Measurements from ENCODE around the gene RBM19. TPM values are rescaled to one million over a fixed set of nuclear protein-coding genes. Genes with fewer than 3 reads are reported as not detected.

RBM19 gene
- total RNA-seq, 1 experiment from 2014 or later: 35.7 TPM

DNA sequence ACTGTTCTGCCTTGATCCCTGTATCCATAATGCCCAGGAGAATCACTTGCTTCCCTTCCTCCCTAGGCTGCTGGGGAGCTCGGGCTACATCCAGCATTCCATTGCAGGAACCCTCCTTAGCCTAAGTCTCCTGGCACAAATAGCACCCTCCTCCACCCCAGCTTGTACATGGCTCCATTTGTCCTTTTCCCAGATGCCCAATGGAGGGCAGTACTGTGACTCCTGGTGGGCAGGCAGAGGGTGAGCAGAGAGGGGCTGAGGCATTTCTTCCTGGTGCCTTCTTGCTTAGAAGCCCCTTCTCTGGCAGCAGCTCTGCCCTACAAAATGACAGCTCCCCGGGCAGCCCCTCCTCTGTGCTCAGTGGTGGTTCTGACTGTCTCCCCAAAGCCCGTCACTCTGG, 86.5 kb downstream of the RBM19 start:
- Histone ChIP-seq H3K36me3 (ENCODE audit: control insufficient read depth, insufficient read depth, low read length) (no peaks in the 10 kb centered on the region), H3K4me3 (ENCODE audit: low read depth, low read length) (no peak overlapping the region), H3K4me1 (no peaks in the 10 kb centered on the region), H3K27me3 (replicated peaks; ENCODE audit: control insufficient read depth, insufficient read depth, low read length) (no peaks in the 10 kb centered on the region), H3K9me3 (no peaks in the 10 kb centered on the region)
- Mint-ChIP-seq H3K4me3 (ENCODE audit: unreplicated experiment) (no peak overlapping the region), H3K27me3 (ENCODE audit: insufficient read depth, unreplicated experiment) (no peaks in the 10 kb centered on the region), H3K36me3 (ENCODE audit: insufficient read depth, unreplicated experiment) (peaks cover 11% of the 10 kb centered on the region), H3K9me3 (ENCODE audit: unreplicated experiment) (no peaks in the 10 kb centered on the region), H3K27ac (ENCODE audit: unreplicated experiment) (no peak overlapping the region), H3K4me1 (ENCODE audit: low read depth, unreplicated experiment) (no peaks in the 10 kb centered on the region)
- intact Hi-C loops (cut with micrococcal nuclease; ENCODE audit: unreplicated experiment): no loop called here
- no TSS peak for BruUV-seq (replicated peaks)
- TF ChIP-seq, protein P1, sequence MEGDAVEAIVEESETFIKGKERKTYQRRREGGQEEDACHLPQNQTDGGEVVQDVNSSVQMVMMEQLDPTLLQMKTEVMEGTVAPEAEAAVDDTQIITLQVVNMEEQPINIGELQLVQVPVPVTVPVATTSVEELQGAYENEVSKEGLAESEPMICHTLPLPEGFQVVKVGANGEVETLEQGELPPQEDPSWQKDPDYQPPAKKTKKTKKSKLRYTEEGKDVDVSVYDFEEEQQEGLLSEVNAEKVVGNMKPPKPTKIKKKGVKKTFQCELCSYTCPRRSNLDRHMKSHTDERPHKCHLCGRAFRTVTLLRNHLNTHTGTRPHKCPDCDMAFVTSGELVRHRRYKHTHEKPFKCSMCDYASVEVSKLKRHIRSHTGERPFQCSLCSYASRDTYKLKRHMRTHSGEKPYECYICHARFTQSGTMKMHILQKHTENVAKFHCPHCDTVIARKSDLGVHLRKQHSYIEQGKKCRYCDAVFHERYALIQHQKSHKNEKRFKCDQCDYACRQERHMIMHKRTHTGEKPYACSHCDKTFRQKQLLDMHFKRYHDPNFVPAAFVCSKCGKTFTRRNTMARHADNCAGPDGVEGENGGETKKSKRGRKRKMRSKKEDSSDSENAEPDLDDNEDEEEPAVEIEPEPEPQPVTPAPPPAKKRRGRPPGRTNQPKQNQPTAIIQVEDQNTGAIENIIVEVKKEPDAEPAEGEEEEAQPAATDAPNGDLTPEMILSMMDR (IDR thresholded peaks at IDR 0.05; ENCODE audit: insufficient read depth in 1 of 2, low read depth in 1 of 2, low read length in 1 of 2, severe bottlenecking in 1 of 2, unreplicated experiment in 1 of 2): no peak
- CTCF ChIA-PET: no interaction called here
- POLR2A ChIA-PET: no interaction called here
- no peak for DNase-seq

DNA sequence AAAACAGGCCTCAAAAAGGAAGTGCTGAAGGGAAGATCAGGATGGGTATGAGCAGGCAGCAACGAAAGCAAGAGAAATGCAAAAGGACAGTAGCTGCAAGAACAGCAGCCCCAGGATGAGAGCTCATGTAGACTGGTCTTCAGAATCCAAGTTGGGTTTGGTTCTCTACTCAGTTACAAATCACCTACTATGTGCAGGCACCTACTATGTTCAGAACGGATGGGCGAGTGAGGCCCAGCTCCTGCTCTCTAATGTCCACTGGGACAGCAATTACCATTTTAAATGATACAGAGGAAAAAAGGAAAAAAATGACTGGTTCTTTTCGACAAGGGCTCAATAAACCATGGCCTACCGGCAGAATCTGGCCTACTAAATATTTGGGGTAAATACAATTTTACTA, 88.5 kb downstream of the RBM19 start:
- POLR2A ChIA-PET: no interaction called here
- TF ChIP-seq, protein P1 (IDR thresholded peaks at IDR 0.05; ENCODE audit: insufficient read depth in 1 of 2, low read depth in 1 of 2, low read length in 1 of 2, severe bottlenecking in 1 of 2, unreplicated experiment in 1 of 2): no peak

DNA sequence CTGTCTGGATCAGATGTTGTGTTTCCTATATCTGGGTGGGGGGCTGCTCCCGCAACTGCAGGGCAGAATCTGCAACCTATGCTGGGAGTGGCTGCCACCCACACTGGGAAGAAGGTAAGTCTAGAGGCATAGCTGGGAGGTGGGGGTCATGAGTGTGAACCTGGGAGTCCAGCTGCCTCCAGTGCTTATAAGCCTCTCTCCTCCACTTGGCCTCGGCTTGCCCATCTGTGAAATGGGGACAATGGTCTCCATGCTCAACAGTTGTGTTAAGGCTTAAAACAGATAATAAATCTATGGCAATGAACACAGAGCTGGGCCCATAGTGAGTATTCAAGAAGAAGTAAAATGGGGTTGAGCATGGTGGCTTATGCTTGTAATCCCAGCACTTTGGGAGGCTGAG, 90.0 kb downstream of the RBM19 start:
- Mint-ChIP-seq H3K4me3 (ENCODE audit: unreplicated experiment) (no peak overlapping the region), H3K9me3 (ENCODE audit: unreplicated experiment) (no peaks in the 10 kb centered on the region), H3K27me3 (ENCODE audit: insufficient read depth, unreplicated experiment) (no peaks in the 10 kb centered on the region), H3K27ac (ENCODE audit: unreplicated experiment) (no peak overlapping the region), H3K4me1 (ENCODE audit: low read depth, unreplicated experiment) (no peaks in the 10 kb centered on the region), H3K36me3 (ENCODE audit: insufficient read depth, unreplicated experiment) (peaks cover 17% of the 10 kb centered on the region)
- H3K9me3 ChIP-seq: no peaks in the 10 kb centered on the region
- H3K4me3 ChIP-seq (ENCODE audit: low read depth, low read length): no peak overlapping the region
- H3K36me3 ChIP-seq (ENCODE audit: control insufficient read depth, insufficient read depth, low read length): peaks cover 1% of the 10 kb centered on the region; the same call in 1 of the 2 replicates
- no peak for DNase-seq
- BruUV-seq (replicated peaks): no TSS peak
- TF ChIP-seq, protein P1 (IDR thresholded peaks at IDR 0.05; ENCODE audit: insufficient read depth in 1 of 2, low read depth in 1 of 2, low read length in 1 of 2, severe bottlenecking in 1 of 2, unreplicated experiment in 1 of 2): no peak
- ChIA-PET CTCF (no interaction called here), POLR2A (no interaction called here)
- no peaks in the 10 kb centered on the region for H3K4me1 ChIP-seq
- H3K27me3 ChIP-seq (replicated peaks; ENCODE audit: control insufficient read depth, insufficient read depth, low read length): no peaks in the 10 kb centered on the region
- intact Hi-C loops (cut with micrococcal nuclease; ENCODE audit: unreplicated experiment): no loop called here

More for the DNA sequence above, 88.5 kb downstream of the RBM19 start:
- DNase-seq: no peak
- Mint-ChIP-seq H3K27me3 (ENCODE audit: insufficient read depth, unreplicated experiment) (no peaks in the 10 kb centered on the region), H3K4me1 (ENCODE audit: low read depth, unreplicated experiment) (no peaks in the 10 kb centered on the region), H3K4me3 (ENCODE audit: unreplicated experiment) (no peak overlapping the region), H3K9me3 (ENCODE audit: unreplicated experiment) (no peaks in the 10 kb centered on the region), H3K27ac (ENCODE audit: unreplicated experiment) (no peak overlapping the region), H3K36me3 (ENCODE audit: insufficient read depth, unreplicated experiment) (peaks cover 17% of the 10 kb centered on the region)
- Histone ChIP-seq H3K4me1 (no peaks in the 10 kb centered on the region), H3K4me3 (ENCODE audit: low read depth, low read length) (no peak overlapping the region), H3K27me3 (replicated peaks; ENCODE audit: control insufficient read depth, insufficient read depth, low read length) (no peaks in the 10 kb centered on the region), H3K36me3 (ENCODE audit: control insufficient read depth, insufficient read depth, low read length) (peaks cover 1% of the 10 kb centered on the region; the same call in 1 of the 2 replicates), H3K9me3 (no peaks in the 10 kb centered on the region)
- CTCF ChIA-PET: no interaction called here
- intact Hi-C loops (cut with micrococcal nuclease; ENCODE audit: unreplicated experiment): no loop called here
- no TSS peak for BruUV-seq (replicated peaks)

Data from Caco-2 (cell line).